Measurements from ENCODE around the gene ABCC4.

- TF ChIP-seq EZH2 (IDR thresholded peaks at IDR 0.05; ENCODE audit: low read length, missing control alignments) (no peak), CTCF (conservative IDR thresholded peaks at IDR 0.05 in 1 of 2, IDR thresholded peaks at IDR 0.05 in 1 of 2; ENCODE audit: low read depth in 1 of 2, low read length in 2 of 2) (no peak)
These were observed 63.9 kb downstream of the ABCC4 start for GRCh38 chr13:95237310-95237870.
